NB4 (cell line): ENCODE results near the gene TRIP12.

Experiments
- CTCF ChIP-seq: IDR thresholded peaks from one replicate; pipeline ENCODE4 v1.5.1; 2012; ENCODE audit warnings: low read depth, low read length
- MAX ChIP-seq: IDR thresholded peaks from 2 replicates; pipeline ENCODE4 v1.6.1; 2011; ENCODE audit warnings: low read depth, low read length
- MYC ChIP-seq: IDR thresholded peaks from 2 replicates; pipeline ENCODE4 v1.6.1; 2011; ENCODE audit warnings: low read depth, low read length
- POLR2A ChIP-seq: IDR thresholded peaks from 2 replicates; pipeline ENCODE4 v1.6.1; 2011; ENCODE audit warnings: mild to moderate bottlenecking; ENCODE audit not compliant: insufficient read length; ENCODE audit errors: extremely low read depth

GRCh38 chr2:229910832-229911412 lies 10.9 kb downstream of the TRIP12 start:
- TF ChIP-seq CTCF: peak; percentile 43
- no peak for TF ChIP-seq MAX
- TF ChIP-seq POLR2A: no peak
- no peak for TF ChIP-seq MYC
